Esophagus (tissue), 2 donors: ENCODE measurements around the gene ZBTB38. TPM values are rescaled to one million over a fixed set of nuclear protein-coding genes. Genes with fewer than 3 reads are reported as not detected.
A peak's percentile ranks its signal among the peaks of the same experiment; 100 is the strongest.

Experiments used
- H3K27ac ChIP-seq, 2 donors: one replicate each; pipeline ENCODE4 v1.5.1; 2013; ENCODE audit warnings: low read depth in 2 of 2, mild to moderate bottlenecking in 2 of 2, inconsistent platforms in 1 of 2, low read length in 1 of 2, moderate library complexity in 1 of 2
- H3K27me3 ChIP-seq, 2 donors: one replicate each; pipeline ENCODE4 v1.6.1; 2013; ENCODE audit warnings: low read length in 2 of 2, control low read depth in 1 of 2, mild to moderate bottlenecking in 1 of 2; ENCODE audit not compliant: insufficient read depth in 2 of 2, control insufficient read depth in 1 of 2
- H3K36me3 ChIP-seq, 2 donors: one replicate each; pipeline ENCODE4 v1.6.1; 2013; ENCODE audit warnings: low read length in 1 of 2; ENCODE audit not compliant: control insufficient read depth in 2 of 2, insufficient read depth in 2 of 2
- H3K4me1 ChIP-seq, 2 donors: one replicate each; pipeline ENCODE4 v1.6.1; 2013; ENCODE audit warnings: low read length in 1 of 2; ENCODE audit not compliant: control insufficient read depth in 2 of 2, insufficient read depth in 2 of 2
- H3K4me3 ChIP-seq, 2 donors: one replicate each; pipeline ENCODE4 v1.5.1; 2013; ENCODE audit warnings: low read length in 2 of 2, mild to moderate bottlenecking in 2 of 2, low read depth in 1 of 2, moderate library complexity in 1 of 2
- H3K9me3 ChIP-seq, 2 donors: one replicate each; pipeline ENCODE4 v1.6.1; 2013; ENCODE audit warnings: mild to moderate bottlenecking in 2 of 2, low read depth in 1 of 2, low read length in 1 of 2, moderate library complexity in 1 of 2; ENCODE audit not compliant: control insufficient read depth in 2 of 2, insufficient read depth in 1 of 2
- WGBS, 2 donors: extraction: QIAGEN DNeasy Blood & Tissue Kit; methylation state at CpG; one replicate each; pipeline ENCODE4 v1.1.7; 2013; 5-methylcytosine and 5-hydroxymethylcytosine counted together
- polyA plus RNA-seq, 2 donors: library from polyadenylated mRNA; stranded (reverse); fragments of 200-250 nt; gene quantifications; one replicate each; pipeline ENCODE4 v1.2.3, GENCODE V29; 2013
- donor health status: healthy with polysubstance abuse.
- donor health status: Bipolar disorder and iron deficiency.

ZBTB38 gene
- polyA plus RNA-seq, 2 donors = 3.4 to 5.9 TPM

DNA sequence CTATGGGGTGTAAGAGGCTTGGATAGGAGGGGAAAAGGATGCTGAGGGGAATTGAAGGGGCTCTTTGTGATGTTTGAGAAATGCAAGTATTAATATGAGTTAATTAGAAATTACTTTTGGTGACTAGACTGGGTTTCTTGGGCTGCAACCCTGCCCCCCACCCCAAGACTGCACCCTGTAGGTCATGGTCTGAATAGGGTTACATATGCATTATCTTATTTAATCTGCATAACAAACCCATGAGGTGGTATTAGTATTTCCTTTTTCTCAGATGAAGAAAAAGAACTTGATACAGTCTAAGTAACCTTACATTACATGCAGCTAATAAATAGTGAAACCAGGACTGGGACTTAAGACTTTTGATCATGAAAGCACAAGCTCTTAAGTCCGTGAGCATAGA, 5.6 kb upstream of the ZBTB38 start:
- Histone ChIP-seq H3K27ac (no peak overlapping the region), H3K27me3 (peaks cover 0 to 3% of the 10 kb centered on the region in 2 donors), H3K4me3 (no peak overlapping the region), H3K9me3 (no peaks in the 10 kb centered on the region), H3K4me1 (no peaks in the 10 kb centered on the region), H3K36me3 (no peaks in the 10 kb centered on the region)
- 89 to 91% methylated on average over 1 of the region's 1 CpG for WGBS, 2 donors

DNA sequence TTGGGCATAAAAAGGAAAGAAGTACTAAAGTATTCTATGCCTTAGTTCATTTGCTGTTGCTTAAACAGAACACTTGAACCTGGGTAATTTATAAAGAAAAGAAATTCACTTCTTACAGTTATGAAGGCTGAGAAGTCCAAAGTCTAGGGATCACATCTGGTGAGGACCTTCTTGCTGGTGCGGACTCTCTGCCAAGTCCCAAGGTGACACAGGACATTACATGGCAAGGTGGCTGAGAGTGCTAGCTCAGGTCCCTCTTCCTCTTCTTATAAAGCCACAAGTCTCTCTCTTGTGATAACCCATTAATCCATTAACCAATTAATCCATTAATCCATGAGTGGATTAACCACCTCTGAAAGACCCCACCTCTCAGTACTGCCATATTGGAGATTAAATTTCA, 3.1 kb upstream of the ZBTB38 start:
- 86 to 97% methylated on average over 1 of the region's 1 CpG for WGBS, 2 donors
- Histone ChIP-seq H3K4me3 (no peak overlapping the region), H3K36me3 (no peaks in the 10 kb centered on the region), H3K4me1 (no peaks in the 10 kb centered on the region), H3K9me3 (no peaks in the 10 kb centered on the region), H3K27ac (no peak overlapping the region), H3K27me3 (no peaks in the 10 kb centered on the region)

DNA sequence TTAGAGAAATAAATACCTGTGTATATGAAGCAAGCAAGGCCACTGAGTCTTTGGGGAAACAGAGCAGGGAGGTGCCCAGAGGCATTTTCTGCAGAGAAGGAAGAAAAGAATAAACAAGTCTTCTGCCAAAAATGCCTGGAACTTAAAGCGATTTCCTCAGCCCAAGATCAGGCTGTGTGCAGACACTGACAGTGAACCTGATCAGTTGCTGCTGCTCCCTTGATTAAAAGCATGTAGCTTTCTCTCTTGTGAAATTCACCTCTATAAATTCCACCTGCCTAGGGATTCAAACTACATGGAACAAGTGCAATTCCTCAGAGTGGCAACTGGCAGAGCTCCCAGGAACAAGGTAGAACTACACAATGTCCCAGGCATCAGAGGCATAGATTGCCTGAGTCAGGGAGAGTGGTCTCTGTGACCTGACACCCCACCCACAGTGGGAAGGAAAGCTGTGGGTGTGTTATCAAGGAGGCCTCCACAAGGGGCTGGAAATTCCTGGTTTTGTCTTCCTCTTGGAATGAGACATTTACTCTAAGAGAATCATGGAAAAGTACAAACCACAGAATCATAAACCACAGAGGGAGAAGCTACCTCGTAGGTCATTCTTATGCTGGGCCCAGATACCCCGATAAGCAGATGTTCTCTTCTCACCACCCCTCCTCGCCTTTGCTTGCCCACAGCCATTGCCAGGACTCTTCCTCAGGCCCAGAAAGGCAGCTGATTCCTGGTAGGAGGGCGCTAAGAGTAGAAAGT, 1.8 kb upstream of the ZBTB38 start:
- WGBS, 2 donors = 64 to 70% methylated on average over 5 of the region's 5 CpGs
- Histone ChIP-seq H3K27me3 (no peaks in the 10 kb centered on the region), H3K36me3 (no peaks in the 10 kb centered on the region), H3K4me1 (no peaks in the 10 kb centered on the region), H3K9me3 (no peaks in the 10 kb centered on the region), H3K4me3 (no peak overlapping the region), H3K27ac (peak overlapping the region; percentile 57 to 71)

DNA sequence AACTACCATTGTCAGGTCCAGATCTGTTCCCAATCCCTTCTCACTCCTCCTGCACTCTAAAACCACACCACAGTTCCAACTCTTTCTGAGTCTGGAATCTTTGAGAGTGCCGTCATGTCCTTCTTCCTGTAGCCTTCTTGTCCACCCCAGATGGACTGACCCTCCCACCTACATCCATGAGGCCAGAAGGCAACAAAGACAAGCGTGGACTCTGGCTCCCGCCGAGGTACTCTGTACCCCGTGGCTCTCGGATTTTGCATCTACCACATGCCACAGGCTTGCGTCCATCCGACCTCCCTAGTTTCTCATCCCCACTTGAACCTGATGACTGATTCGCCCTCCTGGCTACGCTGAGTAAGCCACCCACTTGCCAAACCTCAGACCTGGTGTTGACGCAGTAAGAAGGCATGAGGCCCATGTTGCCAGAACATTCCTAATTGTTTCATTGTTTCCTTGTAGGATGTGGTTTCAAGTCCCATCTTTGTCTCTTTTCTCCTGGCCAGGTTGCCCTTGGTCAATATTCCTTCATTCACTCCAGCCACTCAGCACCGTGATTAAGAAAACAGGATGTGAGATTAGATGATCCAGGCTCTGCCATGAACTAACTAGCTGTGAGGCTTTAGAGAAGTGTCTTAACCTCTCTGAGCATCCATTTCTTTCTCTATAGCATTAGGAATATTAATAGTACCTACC, 1.1 kb upstream of the ZBTB38 start:
- Histone ChIP-seq H3K36me3 (no peaks in the 10 kb centered on the region), H3K27ac (peak overlapping the region; percentile 57 to 71), H3K9me3 (no peaks in the 10 kb centered on the region), H3K4me3 (no peak overlapping the region), H3K4me1 (no peaks in the 10 kb centered on the region), H3K27me3 (no peaks in the 10 kb centered on the region)
- 82 to 89% methylated on average over 12 of the region's 12 CpGs for WGBS, 2 donors

DNA sequence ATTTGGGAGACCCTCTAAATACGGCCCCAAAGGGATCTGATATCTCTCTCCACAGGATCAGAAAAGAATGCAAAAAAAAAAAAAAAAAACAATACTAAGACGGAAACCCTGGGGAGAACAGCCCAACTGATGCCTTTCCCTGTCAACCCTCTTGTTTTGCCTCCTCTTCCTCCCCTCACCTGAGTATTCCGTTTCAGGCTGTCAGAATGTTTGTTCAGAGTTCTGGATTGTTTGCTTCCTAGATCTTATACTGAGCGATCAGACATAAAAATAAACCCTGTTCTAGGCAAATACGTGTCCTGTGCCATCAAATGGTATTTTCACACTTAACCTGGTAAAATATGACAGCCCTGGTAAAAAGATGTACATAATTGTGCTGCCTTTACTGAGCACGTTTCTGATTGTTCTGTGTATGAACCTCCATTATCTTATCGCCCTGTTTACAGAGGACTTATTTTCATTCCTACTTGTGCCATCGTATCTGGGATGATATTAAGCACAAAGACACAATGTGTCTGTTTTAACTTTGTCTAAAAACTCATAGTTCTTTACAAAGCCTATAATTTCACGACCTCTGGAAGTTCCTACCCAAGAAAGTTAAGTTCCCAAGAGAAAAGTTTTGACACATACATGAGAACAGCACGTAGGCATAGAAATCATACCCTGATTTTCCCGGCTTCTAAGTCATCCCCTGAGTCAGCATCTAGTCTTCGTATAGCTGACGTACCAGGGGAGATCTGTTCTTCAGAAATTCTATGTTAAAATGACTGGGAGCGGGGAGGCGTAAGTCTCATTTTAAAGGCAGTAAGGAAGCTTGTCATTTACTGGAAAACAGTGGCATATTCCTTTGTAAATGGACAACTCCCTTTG, 856 bp downstream of the ZBTB38 start:
- H3K4me1 ChIP-seq = no peaks in the 10 kb centered on the region
- WGBS, 2 donors = 77 to 79% methylated on average over 15 of the region's 15 CpGs

DNA sequence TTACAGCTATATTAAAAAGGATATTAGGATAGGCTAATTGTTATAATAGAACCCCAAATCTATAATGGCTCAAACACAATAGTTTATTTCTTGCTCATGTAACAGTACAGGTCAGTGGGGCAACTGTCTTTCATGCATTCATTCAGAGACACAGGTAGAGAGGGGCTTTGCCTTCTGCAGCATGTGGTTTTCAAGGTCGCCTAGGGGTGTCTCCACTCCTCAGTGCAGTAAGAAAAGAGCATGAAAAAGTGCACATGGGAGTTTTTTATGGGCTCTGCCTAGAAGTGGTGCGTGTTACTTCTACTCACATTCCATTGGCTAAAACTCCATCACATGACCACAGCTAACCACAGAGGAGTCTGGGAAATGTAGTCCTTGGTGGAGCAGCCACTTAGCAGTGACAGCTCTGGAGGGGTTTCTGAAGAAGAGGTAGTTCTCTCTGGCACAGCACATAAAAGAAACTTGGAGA, 1.8 kb downstream of the ZBTB38 start:
- H3K36me3 ChIP-seq = no peaks in the 10 kb centered on the region
- H3K4me1 ChIP-seq = no peaks in the 10 kb centered on the region
- no peaks in the 10 kb centered on the region for H3K27me3 ChIP-seq
- no peaks in the 10 kb centered on the region for H3K9me3 ChIP-seq
- H3K27ac ChIP-seq = no peak overlapping the region
- H3K4me3 ChIP-seq = no peak overlapping the region
- 27 to 37% methylated on average over 2 of the region's 2 CpGs for WGBS, 2 donors

More for the DNA sequence above, 856 bp downstream of the ZBTB38 start:
- H3K36me3 ChIP-seq = no peaks in the 10 kb centered on the region
- H3K27me3 ChIP-seq = no peaks in the 10 kb centered on the region
- H3K4me3 ChIP-seq = no peak overlapping the region
- peak overlapping the region; percentile 83 to 90 for H3K27ac ChIP-seq
- H3K9me3 ChIP-seq = no peaks in the 10 kb centered on the region

DNA sequence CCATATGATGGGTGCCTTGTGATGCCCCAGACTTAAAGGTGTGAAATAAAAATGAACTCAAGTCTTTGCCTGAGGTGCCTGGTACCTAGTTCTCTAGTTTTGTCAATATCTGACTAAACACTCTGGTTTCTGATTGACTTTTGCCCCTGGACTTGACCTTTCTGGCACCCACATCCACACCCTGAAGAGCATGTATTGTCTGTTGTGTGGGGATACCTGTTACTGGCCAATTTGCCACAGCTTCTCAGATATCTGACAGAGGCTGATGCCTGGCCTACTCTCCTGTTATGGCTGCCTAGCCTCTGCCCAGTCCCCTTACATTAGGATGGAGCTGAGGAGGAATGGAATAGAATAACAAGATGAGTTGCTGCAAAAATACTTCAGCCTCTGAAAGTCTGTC, 3.6 kb downstream of the ZBTB38 start:
- H3K9me3 ChIP-seq = no peaks in the 10 kb centered on the region
- no peak overlapping the region for H3K27ac ChIP-seq
- H3K27me3 ChIP-seq = no peaks in the 10 kb centered on the region
- H3K4me3 ChIP-seq = no peak overlapping the region
- H3K36me3 ChIP-seq = no peaks in the 10 kb centered on the region
- H3K4me1 ChIP-seq = no peaks in the 10 kb centered on the region

DNA sequence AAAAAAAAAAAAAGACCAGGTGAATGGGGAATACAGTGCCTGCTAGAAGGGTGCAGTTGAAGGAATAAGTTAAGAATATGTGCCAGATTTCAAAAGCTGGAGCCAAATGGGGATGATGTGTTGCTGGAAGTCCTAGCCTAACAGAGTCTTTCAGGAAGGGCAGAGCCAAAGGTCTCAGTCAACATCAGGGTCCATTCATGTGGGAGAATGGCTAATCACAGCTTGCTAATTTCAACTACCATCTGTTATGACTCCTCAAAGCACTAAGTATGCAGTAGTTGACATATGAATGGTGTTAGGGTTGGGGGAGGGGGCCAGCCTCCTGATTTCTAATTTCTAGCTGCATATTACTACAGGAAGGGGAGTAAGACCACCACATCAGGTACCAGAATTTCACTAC, 4.4 kb downstream of the ZBTB38 start:
- Histone ChIP-seq H3K27ac (no peak overlapping the region), H3K4me3 (no peak overlapping the region), H3K36me3 (no peaks in the 10 kb centered on the region), H3K9me3 (no peaks in the 10 kb centered on the region), H3K4me1 (no peaks in the 10 kb centered on the region), H3K27me3 (no peaks in the 10 kb centered on the region)

DNA sequence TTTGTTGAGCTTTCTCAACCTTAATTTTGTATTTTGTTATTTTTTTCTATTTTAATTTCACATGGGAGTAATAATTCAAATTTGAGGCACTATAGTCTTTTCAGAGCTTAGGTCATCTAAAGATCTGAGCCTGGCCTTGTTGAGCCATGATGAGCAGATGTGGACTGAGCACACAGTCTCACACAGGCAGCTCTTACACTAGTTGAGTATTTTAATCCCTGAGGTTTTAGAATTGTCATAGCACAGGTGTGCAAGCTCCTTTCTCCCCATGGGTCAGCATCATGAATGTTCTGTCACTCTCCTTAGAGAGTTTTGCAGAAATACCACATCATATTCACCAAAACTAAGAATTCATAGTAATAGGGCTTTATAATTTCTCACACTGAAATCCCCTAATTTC, 4.9 kb downstream of the ZBTB38 start:
- Histone ChIP-seq H3K27ac (no peak overlapping the region), H3K4me1 (no peaks in the 10 kb centered on the region), H3K4me3 (no peak overlapping the region), H3K27me3 (no peaks in the 10 kb centered on the region), H3K36me3 (no peaks in the 10 kb centered on the region), H3K9me3 (no peaks in the 10 kb centered on the region)
